A673 (cell line): ENCODE data around the gene ACTL8.

Source experiments
- CTCF ChIP-seq: fragments of 300-800, 200-600 bp; sonication (generic); conservative IDR thresholded peaks from 2 replicates; pipeline ENCODE4 v1.5.1; 2017; ENCODE audit warnings: low read depth, mild to moderate bottlenecking, antibody characterized with exemption, low read length, moderate library complexity, mixed read lengths
- EZH2 ChIP-seq: fragments of 200-600 bp; sonication (generic); IDR thresholded peaks from 2 replicates; pipeline ENCODE4 v1.6.1; 2017; ENCODE audit warnings: borderline replicate concordance, low read depth, mild to moderate bottlenecking, mixed read lengths, antibody characterized with exemption, low read length; ENCODE audit not compliant: poor library complexity, severe bottlenecking

GRCh38 chr1:17719874-17720273 lies 35.3 kb upstream of the ACTL8 start:
- TF ChIP-seq CTCF = no peak
- no peak for TF ChIP-seq EZH2
